IMR-90 (cell line): ENCODE data around the gene NEDD4L. TPM values are rescaled to one million over a fixed set of nuclear protein-coding genes. Genes with fewer than 3 reads are reported as not detected.
A peak's percentile ranks its signal among the peaks of the same experiment; 100 is the strongest.

Experiments used
- ATAC-seq: fragments of 200-7000 bp; cut with Tn5 transposase; 2 replicates; pipeline ENCODE4 v1.9.1; 2020; ENCODE audit warnings: low read depth, mild to moderate bottlenecking, moderate library complexity
- BruUV-seq: library from RNA; stranded (reverse); fragments of 400-500 nt; replicated peaks from 2 replicates; lab custom pipeline; 2021; lab: Mats Ljungman, UMichigan
- CTCF ChIA-PET: fragments of 300-600 bp; formaldehyde crosslinking; extraction: SDS; loops from one replicate; lab custom pipeline; 2021; ENCODE audit warnings: antibody characterized with exemption; lab: Yijun Ruan, JAX
- POLR2A ChIA-PET: fragments of 300-600 bp; sonication (Branson Sonifier 250); formaldehyde crosslinking; loops from one replicate; lab custom pipeline; 2022; ENCODE audit warnings: antibody characterized with exemption; ENCODE audit not compliant: unreplicated experiment; lab: Charles Lee
- DNase-seq: peaks from one replicate; pipeline ENCODE4 v3.0.0; 2013
- H2AFZ ChIP-seq: replicated peaks from 2 replicates; pipeline ENCODE3; 2013; ENCODE audit warnings: low read length, mild to moderate bottlenecking; ENCODE audit not compliant: poor library complexity
- H2AK5ac ChIP-seq: 2 replicates; pipeline ENCODE4 v1.6.1; 2013; ENCODE audit warnings: low read depth, low read length, inconsistent platforms
- H2AK9ac ChIP-seq: replicated peaks from 2 replicates; pipeline ENCODE3; 2013; ENCODE audit warnings: mild to moderate bottlenecking, low read depth, low read length, moderate library complexity; ENCODE audit not compliant: poor library complexity
- H2BK120ac ChIP-seq: 2 replicates; pipeline ENCODE4 v1.6.1; 2013; ENCODE audit warnings: low read depth, low read length, inconsistent platforms
- H2BK15ac ChIP-seq: 3 replicates; pipeline ENCODE4 v1.6.1; 2013; ENCODE audit warnings: low read depth, low read length, inconsistent platforms
- H2BK20ac ChIP-seq: 2 replicates; pipeline ENCODE4 v1.6.1; 2013; ENCODE audit warnings: low read depth, mild to moderate bottlenecking, inconsistent platforms, low read length, moderate library complexity
- H2BK5ac ChIP-seq: 2 replicates; pipeline ENCODE4 v1.6.1; 2013; ENCODE audit warnings: mild to moderate bottlenecking, low read depth, low read length, inconsistent platforms; ENCODE audit not compliant: poor library complexity, severe bottlenecking
- H3K14ac ChIP-seq: replicated peaks from 2 replicates; pipeline ENCODE4 v1.6.1; 2013; ENCODE audit warnings: low read depth, low read length, inconsistent platforms
- H3K18ac ChIP-seq: 2 replicates; pipeline ENCODE4 v1.6.1; 2013; ENCODE audit warnings: low read depth, low read length, control low read depth
- H3K23ac ChIP-seq: 2 replicates; pipeline ENCODE4 v1.6.1; 2013; ENCODE audit warnings: low read depth, low read length, inconsistent platforms
- H3K27ac ChIP-seq: 2 replicates; pipeline ENCODE4 v1.5.1; 2013; ENCODE audit warnings: mild to moderate bottlenecking, control low read depth, low read length; ENCODE audit not compliant: insufficient read depth
- H3K27me3 ChIP-seq: 2 replicates; pipeline ENCODE4 v1.6.1; 2013; ENCODE audit warnings: low read length; ENCODE audit not compliant: control insufficient read depth, insufficient read depth
- H3K36me3 ChIP-seq: 2 replicates; pipeline ENCODE4 v1.6.1; 2013; ENCODE audit warnings: low read length, mixed read lengths; ENCODE audit not compliant: control insufficient read depth, insufficient read depth
- H3K4ac ChIP-seq: 2 replicates; pipeline ENCODE4 v1.6.1; 2013; ENCODE audit warnings: low read depth, low read length, inconsistent platforms
- H3K4me1 ChIP-seq: 2 replicates; pipeline ENCODE4 v1.6.1; 2013; ENCODE audit warnings: low read length, mixed read lengths; ENCODE audit not compliant: control insufficient read depth, insufficient read depth
- H3K4me2 ChIP-seq: 2 replicates; pipeline ENCODE4 v1.6.1; 2013; ENCODE audit warnings: low read depth, mild to moderate bottlenecking, control low read depth, low read length, moderate library complexity
- H3K4me3 ChIP-seq: 2 replicates; pipeline ENCODE4 v1.5.1; 2013; ENCODE audit warnings: low read depth, mild to moderate bottlenecking, control low read depth, low read length, moderate library complexity; ENCODE audit not compliant: insufficient read depth
- H3K56ac ChIP-seq: 2 replicates; pipeline ENCODE4 v1.6.1; 2013; ENCODE audit warnings: low read length, inconsistent platforms; ENCODE audit not compliant: insufficient read depth; ENCODE audit errors: extremely low read depth
- H3K79me1 ChIP-seq, 2 experiments: 2 replicates each; pipeline ENCODE4 v1.6.1; 2013; ENCODE audit warnings: low read length in 2 of 2, inconsistent platforms in 1 of 2, low read depth in 1 of 2
- H3K9ac ChIP-seq: 2 replicates; pipeline ENCODE4 v1.6.1; 2013; ENCODE audit warnings: low read depth, low read length, control low read depth
- H3K9me1 ChIP-seq: 2 replicates; pipeline ENCODE4 v1.6.1; 2013; ENCODE audit warnings: low read length, inconsistent platforms; ENCODE audit not compliant: insufficient read depth
- H3K9me3 ChIP-seq: 2 replicates; pipeline ENCODE4 v1.6.1; 2013; ENCODE audit warnings: low read length; ENCODE audit not compliant: control insufficient read depth, insufficient read depth
- H4K20me1 ChIP-seq: 2 replicates; pipeline ENCODE4 v1.6.1; 2013; ENCODE audit warnings: low read length, inconsistent platforms; ENCODE audit not compliant: insufficient read depth
- H4K5ac ChIP-seq: 2 replicates; pipeline ENCODE4 v1.6.1; 2013; ENCODE audit warnings: mild to moderate bottlenecking, low read depth, low read length, control low read depth
- H4K8ac ChIP-seq, 2 experiments: 2 replicates each; pipeline ENCODE4 v1.6.1; 2013; ENCODE audit warnings: low read depth in 2 of 2, low read length in 2 of 2, control low read depth in 1 of 2, inconsistent platforms in 1 of 2
- H4K91ac ChIP-seq: 2 replicates; pipeline ENCODE4 v1.6.1; 2013; ENCODE audit warnings: low read depth, low read length, inconsistent platforms; ENCODE audit not compliant: insufficient read depth
- BHLHE40 ChIP-seq: fragments of 150-350 bp; IDR thresholded peaks from 2 replicates; pipeline ENCODE4 v1.6.1; 2016; ENCODE audit warnings: mild to moderate bottlenecking, low read depth, low read length
- CEBPB ChIP-seq: IDR thresholded peaks from 2 replicates; pipeline ENCODE4 v1.6.1; 2012; ENCODE audit warnings: low read depth, low read length, improper control_type of control experiment
- CHD1 ChIP-seq: IDR thresholded peaks from 2 replicates; pipeline ENCODE4 v1.6.1; 2012; ENCODE audit warnings: low read depth, low read length, improper control_type of control experiment
- CTCF ChIP-seq: conservative IDR thresholded peaks from 2 replicates; pipeline ENCODE4 v1.5.1; 2012; ENCODE audit warnings: mild to moderate bottlenecking, low read depth, low read length, improper control_type of control experiment
- ELK1 ChIP-seq: fragments of 150-350 bp; IDR thresholded peaks from 2 replicates; pipeline ENCODE4 v1.6.1; 2016; ENCODE audit warnings: low read depth, mild to moderate bottlenecking, low read length, moderate library complexity, borderline replicate concordance
- FOS ChIP-seq: fragments of 150-350 bp; IDR thresholded peaks from 2 replicates; pipeline ENCODE4 v1.6.1; 2016; ENCODE audit warnings: low read depth, low read length
- MAFK ChIP-seq: IDR thresholded peaks from 2 replicates; pipeline ENCODE4 v1.6.1; 2012; ENCODE audit warnings: low read depth, low read length, improper control_type of control experiment
- POLR2A ChIP-seq: IDR thresholded peaks from 2 replicates; pipeline ENCODE4 v1.6.1; 2012; ENCODE audit warnings: mild to moderate bottlenecking, low read depth, low read length
- RAD21 ChIP-seq: IDR thresholded peaks from 2 replicates; pipeline ENCODE4 v1.6.1; 2012; ENCODE audit warnings: low read length, improper control_type of control experiment
- RCOR1 ChIP-seq: IDR thresholded peaks from 2 replicates; pipeline ENCODE4 v1.6.1; 2012; ENCODE audit warnings: mild to moderate bottlenecking, low read length, improper control_type of control experiment; ENCODE audit not compliant: insufficient replicate concordance
- RFX5 ChIP-seq: IDR thresholded peaks from 2 replicates; pipeline ENCODE4 v1.8.0; 2012; ENCODE audit warnings: low read depth, mild to moderate bottlenecking, low read length, moderate library complexity
- SMC3 ChIP-seq: fragments of 150-350 bp; IDR thresholded peaks from 2 replicates; pipeline ENCODE4 v1.6.1; 2016; ENCODE audit warnings: low read depth, mild to moderate bottlenecking, antibody characterized with exemption, low read length, moderate library complexity
- USF2 ChIP-seq: fragments of 150-350 bp; IDR thresholded peaks from 2 replicates; pipeline ENCODE4 v1.6.1; 2017; ENCODE audit warnings: mild to moderate bottlenecking, antibody characterized with exemption, low read length, low read depth
- WGBS, 2 experiments: methylation state at CpG; one replicate each; pipeline versions ENCODE4 v1.1.5 to v1.1.7; 2013; ENCODE audit warnings: missing lambda C conversion rate in 2 of 2; ENCODE audit not compliant: insufficient read length in 1 of 2; ENCODE audit errors: extremely low coverage in 2 of 2; 5-methylcytosine and 5-hydroxymethylcytosine counted together
- dilution Hi-C: fragments of 300-500 bp; cut with HindIII; formaldehyde crosslinking; loops from one replicate; pipeline ENCODE4 v1.14.3; 2018; ENCODE audit warnings: low sequenced_read_pairs; ENCODE audit not compliant: unreplicated experiment
- in situ Hi-C: fragments of 300-500 bp; cut with MboI; formaldehyde crosslinking; loops from 3 replicates; pipeline ENCODE4 v1.14.3; 2019; ENCODE audit warnings: low sequenced_read_pairs, inconsistent platforms, mixed read lengths
- intact Hi-C: fragments of 100-400 bp; cut with micrococcal nuclease; formaldehyde crosslinking; loops from 2 replicates; pipeline ENCODE4 v1.10.0; 2022
- polyA plus RNA-seq, 3 experiments: library from polyadenylated mRNA; depleted of rRNA; stranded (reverse); fragments of >200 nt; gene quantifications; 2 replicates each; pipeline ENCODE4 v1.2.3, GENCODE V29; 2012; ENCODE audit warnings: low replicate concordance in 1 of 3
- total RNA-seq: library from RNA; depleted of rRNA; stranded (reverse); fragments of >200 nt; gene quantifications from 2 replicates; pipeline ENCODE4 v1.2.3, GENCODE V29; 2012

NEDD4L gene
- total and polyA plus RNA-seq, 2 of the 4 experiments (the other 2 are of a cell fraction), result 10.0 to 10.9 TPM

- H2BK120ac ChIP-seq, result no peak overlapping the region
- no peak overlapping the region for H3K18ac ChIP-seq
- no peaks in the 10 kb centered on the region for H3K27me3 ChIP-seq
- no peak overlapping the region for H3K4me2 ChIP-seq
- no peak overlapping the region for H3K56ac ChIP-seq
- no peak overlapping the region for H2AK9ac ChIP-seq
- CTCF ChIA-PET, result interaction anchor here (0.6 to 1.2 kb wide), 8 partner anchors 9 to 691 kb away, joined by 3 to 5 read pairs (median 3); no protein-coding TSS in a partner anchor
- no TSS peak for BruUV-seq
- in situ Hi-C loops, result no loop called here
- no peak for TF ChIP-seq ELK1
- peak; percentile 77 for TF ChIP-seq CTCF
- TF ChIP-seq CHD1, result no peak
- no peak for TF ChIP-seq RFX5
- no peak for TF ChIP-seq USF2
- no peak for TF ChIP-seq CEBPB
- TF ChIP-seq MAFK, result no peak
- TF ChIP-seq FOS, result no peak
- TF ChIP-seq SMC3, result peak; percentile 73
- TF ChIP-seq RAD21, result peak; percentile 70
- TF ChIP-seq BHLHE40, result no peak
- TF ChIP-seq POLR2A, result no peak
- TF ChIP-seq RCOR1, result no peak
- no peak overlapping the region for H3K27ac ChIP-seq
- no peak overlapping the region for H3K23ac ChIP-seq
- peaks cover under 1 to 1% of the 10 kb centered on the region in 2 experiments; a peak in 1 of 4 replicates for H3K79me1 ChIP-seq
- H3K4me3 ChIP-seq, result no peak overlapping the region
- H4K8ac ChIP-seq, result no peak overlapping the region
- no peak overlapping the region for H3K9ac ChIP-seq
- H3K36me3 ChIP-seq, result no peaks in the 10 kb centered on the region
- H3K9me1 ChIP-seq, result peaks cover 1% of the 10 kb centered on the region
- no peak overlapping the region for H3K4ac ChIP-seq
- no peak for ATAC-seq
- no peak overlapping the region for H4K5ac ChIP-seq
- dilution Hi-C loops, result no loop called here
- H3K14ac ChIP-seq, result no peak overlapping the region
- intact Hi-C loops, result loop anchor here (1.0 to 5.0 kb wide), 3 partner anchors 59 to 299 kb away; no protein-coding TSS in a partner anchor
- POLR2A ChIA-PET, result no interaction called here
- H3K4me1 ChIP-seq, result peaks cover 23% of the 10 kb centered on the region
- peak; percentile 47 for DNase-seq
- no peak overlapping the region for H2BK15ac ChIP-seq
- H2BK20ac ChIP-seq, result no peak overlapping the region
- WGBS, 2 experiments, result no CpG with 5 or more reads among the region's 5 CpGs
- H2AK5ac ChIP-seq, result no peak overlapping the region
- H2BK5ac ChIP-seq, result no peak overlapping the region
- H4K20me1 ChIP-seq, result no peaks in the 10 kb centered on the region; the same call in 1 of the 2 replicates
- H2AFZ ChIP-seq, result no peak overlapping the region
- H3K9me3 ChIP-seq, result no peaks in the 10 kb centered on the region
- H4K91ac ChIP-seq, result no peak overlapping the region
Observed at GRCh38 chr18:58180738-58181353, 136.8 kb downstream of the NEDD4L start.
